ENCODE data around the gene GCC2.
"Not testable (repeated sequence)": the region's sequence is repeated elsewhere in the genome, so short reads cannot be mapped to it uniquely, and the experiment has no call there.

Gene GCC2

DNA sequence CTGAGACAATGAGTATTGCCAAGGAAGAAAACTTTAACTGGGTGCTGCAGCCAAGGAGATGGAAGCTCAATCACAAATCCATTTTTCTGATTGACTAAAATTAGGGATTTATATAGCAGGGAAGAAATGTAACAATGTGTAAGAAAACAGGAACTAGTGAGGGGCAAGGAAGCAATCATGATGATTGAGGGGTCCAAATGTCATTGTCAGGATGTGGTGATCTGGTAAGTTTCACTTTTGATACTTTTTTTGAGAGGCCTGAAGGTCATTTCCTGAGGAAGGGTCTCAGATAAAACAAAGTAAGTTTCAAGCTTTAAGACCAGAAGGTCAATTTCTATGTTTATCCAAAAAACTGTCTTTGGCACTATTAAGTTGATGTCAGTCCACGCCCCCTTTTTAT, 12.0 kb upstream of the GCC2 start:
- DNase-seq (ENCODE audit: low read depth, low spot score) = no peak

GRCh38 chr2:108441712-108442111, 7.3 kb upstream of the GCC2 start:
- no peak for DNase-seq (ENCODE audit: low read depth, low spot score)

- DNase-seq (ENCODE audit: low read depth, low spot score) = no peak
Measured at GRCh38 chr2:108444941-108445840, 3.8 kb upstream of the GCC2 start.

DNA sequence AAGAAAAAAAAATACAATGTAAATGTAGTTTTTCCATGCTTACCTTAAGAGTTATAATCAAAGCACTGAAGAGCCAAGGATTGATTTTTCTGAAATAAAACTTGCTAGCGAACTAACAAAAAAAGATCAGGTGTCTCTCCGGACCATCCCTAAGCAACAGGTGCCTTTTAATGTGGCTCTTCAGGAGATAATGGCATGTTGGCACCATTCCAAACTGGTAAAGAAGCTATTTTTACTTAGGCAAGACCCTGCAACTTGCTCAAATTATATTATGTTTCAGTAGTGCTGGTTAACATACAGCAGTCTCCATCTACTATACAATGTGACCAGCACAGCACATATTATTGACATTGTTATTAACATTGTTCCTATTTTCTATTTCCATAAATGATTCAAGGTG, 2.3 kb upstream of the GCC2 start:
- DNase-seq (ENCODE audit: low read depth, low spot score) = no peak

DNA sequence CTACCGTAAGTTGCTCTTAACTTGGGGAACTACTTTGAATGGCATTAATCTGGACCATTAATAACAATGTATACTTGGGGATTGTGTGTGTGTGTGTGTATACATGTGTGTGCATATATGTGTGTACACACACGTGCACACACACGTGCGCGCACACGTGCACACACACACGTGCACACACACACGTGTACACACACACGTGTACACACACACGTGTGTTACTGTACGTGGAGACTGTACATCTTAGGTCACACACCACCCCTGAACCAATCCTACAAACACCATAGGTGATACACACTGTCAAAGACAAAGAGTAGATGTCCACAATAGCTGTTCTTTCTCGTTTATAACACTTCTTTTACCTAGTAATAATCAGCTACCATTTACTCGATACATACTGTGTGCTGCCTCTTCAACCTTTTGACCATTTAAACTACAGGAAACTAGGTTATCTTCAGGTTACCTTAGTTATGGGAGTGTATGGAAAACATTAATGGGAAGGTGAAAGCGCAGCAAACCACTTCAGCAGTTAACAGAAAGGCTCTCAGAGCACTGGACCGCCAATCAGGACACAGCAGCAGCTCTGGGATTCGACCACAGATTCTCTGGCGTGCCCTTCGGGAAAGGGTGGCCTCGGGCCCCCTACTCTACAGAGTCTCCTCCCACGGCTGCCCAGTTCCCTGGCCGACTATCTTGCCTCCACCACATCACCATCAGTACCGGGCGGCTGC, 894 bp upstream of the GCC2 start:
- DNase-seq (ENCODE audit: low read depth, low spot score) = no peak

GRCh38 chr2:108449410-108450130, 564 bp downstream of the GCC2 start:
- DNase-seq (ENCODE audit: low read depth, low spot score) = no peak

GRCh38 chr2:108450863-108451262, 1.9 kb downstream of the GCC2 start:
- DNase-seq (ENCODE audit: low read depth, low spot score) = no peak

GRCh38 chr2:108451976-108452375, 3.0 kb downstream of the GCC2 start:
- no peak for DNase-seq (ENCODE audit: low read depth, low spot score)

DNA sequence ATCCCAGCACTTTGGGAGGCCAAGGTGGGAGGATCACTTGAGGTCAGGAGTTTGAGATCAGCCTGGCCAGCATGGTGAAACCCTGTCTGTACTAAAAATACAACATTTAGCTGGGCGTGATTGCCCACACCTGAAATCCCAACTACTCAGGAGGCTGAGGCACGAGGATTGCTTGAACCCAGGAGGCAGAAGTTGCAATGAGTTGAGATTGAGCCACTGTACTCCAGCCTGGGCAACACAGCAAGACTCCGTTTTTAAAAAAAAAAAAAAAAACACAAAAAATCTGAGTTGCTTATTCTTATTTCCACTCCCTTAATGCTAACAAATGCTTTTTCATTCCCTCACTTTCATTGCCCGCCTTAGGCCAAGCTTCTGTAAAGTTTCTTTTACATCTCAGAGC, 4.5 kb downstream of the GCC2 start:
- not testable (repeated sequence) for DNase-seq (ENCODE audit: low read depth, low spot score)

DNA sequence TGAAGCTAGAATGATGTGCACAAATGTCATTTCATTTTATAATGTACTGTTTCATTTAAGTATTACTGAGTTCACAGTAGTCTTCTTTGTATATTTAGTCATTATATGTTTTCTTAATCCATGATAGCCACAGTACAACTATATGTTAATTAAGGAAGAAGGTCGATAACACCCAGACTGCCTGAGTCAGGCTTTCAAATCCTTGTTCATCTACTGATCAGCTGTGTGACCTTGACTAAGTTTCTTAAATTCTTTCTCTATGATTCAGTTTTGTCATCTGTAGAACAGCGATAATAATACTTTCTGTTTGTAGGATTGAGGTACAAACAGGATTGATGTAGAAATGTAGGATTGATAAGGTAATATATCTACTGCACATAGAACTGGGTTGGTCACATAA, 5.4 kb downstream of the GCC2 start:
- DNase-seq (ENCODE audit: low read depth, low spot score) = no peak

DNA sequence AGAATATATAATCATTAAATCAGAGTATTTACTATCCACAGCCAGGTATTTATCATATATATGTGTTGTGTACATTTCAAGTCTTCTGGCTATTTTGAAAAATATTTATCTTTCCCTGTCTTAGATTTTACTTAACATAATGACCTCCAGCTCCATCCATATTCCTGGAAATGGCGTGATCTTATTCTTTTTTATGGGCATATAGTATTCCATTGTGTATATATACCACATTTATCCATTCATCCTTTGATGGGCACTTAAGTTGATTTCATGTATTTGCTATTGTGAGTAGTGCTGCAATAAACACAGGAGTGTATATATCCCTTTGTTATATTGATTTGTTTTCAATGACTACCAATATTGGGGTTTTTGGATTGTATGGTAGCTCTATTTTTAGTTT, 6.6 kb downstream of the GCC2 start:
- DNase-seq (ENCODE audit: low read depth, low spot score) = no peak

DNA sequence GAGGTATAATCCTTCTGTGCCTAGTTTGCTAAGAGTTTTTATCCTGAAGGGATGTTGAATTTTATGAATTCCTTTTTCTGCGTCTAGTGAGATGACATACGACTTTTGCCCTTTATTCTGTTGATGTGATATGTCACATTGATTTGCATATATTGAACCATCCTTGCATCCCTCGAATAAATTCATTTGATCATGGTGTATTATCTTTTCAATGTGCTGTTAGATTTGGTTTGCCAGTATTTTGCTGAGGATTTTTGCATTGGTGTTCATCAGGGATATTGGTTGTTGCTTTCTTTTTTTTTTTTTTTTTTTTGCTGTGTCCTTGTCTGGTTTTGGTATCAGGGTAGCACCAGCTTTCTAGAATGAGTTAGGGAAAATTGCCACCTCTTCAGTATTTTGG, 9.1 kb downstream of the GCC2 start:
- DNase-seq (ENCODE audit: low read depth, low spot score) = no peak

- no peak for DNase-seq (ENCODE audit: low read depth, low spot score)
Measured at GRCh38 chr2:108459441-108459840, 10.4 kb downstream of the GCC2 start.

GRCh38 chr2:108460345-108461037, 11.5 kb downstream of the GCC2 start:
- no peak for DNase-seq (ENCODE audit: low read depth, low spot score)

DNA sequence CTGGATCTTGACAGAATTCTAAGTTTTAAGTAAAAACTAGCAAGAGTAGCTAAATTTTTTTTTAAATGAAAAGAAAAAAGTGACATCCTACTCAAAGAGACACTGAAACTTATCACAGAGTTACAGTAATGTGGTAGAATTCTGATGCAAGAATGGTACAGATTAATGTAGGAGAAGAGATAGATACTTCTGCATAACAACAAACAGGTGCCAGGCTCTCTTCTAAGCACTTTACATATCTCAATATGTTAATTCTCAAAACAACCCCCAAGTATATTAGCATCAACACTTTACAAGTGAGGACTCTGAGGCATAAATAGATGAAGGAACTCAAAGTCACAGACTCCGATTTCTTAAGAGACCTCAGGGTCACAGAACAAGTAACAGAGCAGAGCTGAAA, 28.1 kb downstream of the GCC2 start:
- DNase-seq (ENCODE audit: low read depth, low spot score) = no peak

DNA sequence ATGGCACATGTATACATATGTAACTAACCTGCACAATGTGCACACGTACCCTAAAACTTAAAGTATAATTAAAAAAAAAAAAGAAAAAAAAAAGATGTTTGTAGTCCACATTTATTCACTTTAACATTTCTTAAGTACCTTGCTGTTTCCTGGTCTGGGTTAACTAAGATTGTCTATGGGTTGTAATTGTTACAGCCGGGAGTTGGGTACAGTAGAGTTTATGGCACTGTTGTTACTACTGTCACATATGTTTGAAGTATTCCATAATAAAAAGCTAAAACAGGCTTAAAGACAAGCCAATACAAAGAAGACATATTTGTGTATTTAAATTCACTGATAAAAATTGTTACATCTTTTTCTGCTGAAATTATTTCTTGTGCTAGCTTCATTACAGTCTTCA, 36.2 kb downstream of the GCC2 start:
- DNase-seq (ENCODE audit: low read depth, low spot score) = no peak

DNA sequence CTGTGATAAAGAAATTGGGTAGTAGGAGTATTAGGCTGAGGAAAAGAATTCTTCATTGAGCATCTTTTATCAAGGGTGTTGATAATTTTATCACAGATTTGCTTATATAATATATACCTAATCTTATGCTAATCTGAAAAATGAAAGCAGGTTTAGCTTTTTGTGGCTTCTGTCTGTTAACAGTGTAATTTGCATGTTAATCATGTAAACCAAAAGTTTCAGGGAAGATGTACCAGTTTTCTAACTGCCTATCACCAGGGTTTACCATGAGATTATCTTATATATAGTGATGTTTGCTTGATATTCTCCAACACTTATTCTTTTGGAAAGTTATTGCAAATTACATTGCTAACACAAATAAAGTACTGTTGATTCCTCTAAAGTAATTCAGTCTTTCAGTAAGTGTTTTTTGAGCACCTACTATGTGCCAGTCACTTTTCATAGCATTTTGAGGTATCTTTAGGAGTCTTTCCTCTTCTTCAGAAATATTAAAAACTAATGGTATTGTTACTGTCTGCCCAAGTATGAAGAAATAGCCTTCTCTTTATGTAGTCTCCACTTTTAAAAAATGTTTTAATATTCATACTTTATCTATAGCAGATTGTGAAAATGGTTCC, 41.6 kb downstream of the GCC2 start:
- DNase-seq (ENCODE audit: low read depth, low spot score) = no peak

DNA sequence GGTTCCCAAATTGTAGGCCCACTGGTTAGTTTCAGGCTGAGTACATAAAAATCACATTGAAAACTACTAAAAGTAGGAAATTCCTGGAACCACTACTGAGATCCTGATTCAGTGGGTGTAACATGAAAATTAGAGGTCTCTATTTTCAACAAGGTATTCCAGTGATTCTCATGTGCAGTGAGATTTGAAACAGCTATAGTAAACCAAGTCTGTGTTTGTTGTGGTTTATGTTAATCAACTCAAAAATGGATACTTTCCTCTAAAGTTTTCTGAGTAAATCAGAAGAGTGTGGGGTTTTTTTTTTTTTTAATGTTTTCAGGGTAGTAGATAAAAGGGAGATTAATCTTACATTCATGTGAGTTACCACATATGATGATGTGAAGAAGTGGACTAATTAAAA, 42.8 kb downstream of the GCC2 start:
- no peak for DNase-seq (ENCODE audit: low read depth, low spot score)

DNA sequence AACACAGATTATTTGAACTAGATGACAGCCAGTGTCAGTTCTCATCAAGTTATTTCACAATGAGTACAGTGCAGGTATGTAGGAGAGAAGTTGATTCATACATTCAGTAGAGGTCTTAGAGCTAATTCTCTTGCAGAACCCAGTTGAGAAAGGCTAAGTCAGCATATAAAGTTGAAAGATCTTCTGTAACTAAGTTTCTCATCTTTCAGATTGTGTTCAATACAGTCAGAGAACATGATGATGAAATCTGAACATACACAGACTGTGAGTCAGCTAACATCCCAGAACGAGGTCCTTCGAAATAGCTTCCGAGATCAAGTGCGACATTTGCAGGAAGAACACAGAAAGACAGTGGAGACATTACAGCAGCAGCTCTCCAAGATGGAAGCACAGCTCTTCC, 43.4 kb downstream of the GCC2 start:
- no peak for DNase-seq (ENCODE audit: low read depth, low spot score)

- not testable (repeated sequence) for DNase-seq (ENCODE audit: low read depth, low spot score)
Measured at GRCh38 chr2:108496167-108496566, 47.2 kb downstream of the GCC2 start.

- DNase-seq (ENCODE audit: low read depth, low spot score) = not testable (repeated sequence)
Measured at GRCh38 chr2:108507620-108508019, 58.6 kb downstream of the GCC2 start.
